ENCODE results near the gene ITGAX.

ITGAX gene

GRCh38 chr16:31380201-31380600 lies 25.2 kb downstream of the ITGAX start:
- no peak overlapping the region for H3K27ac ChIP-seq
- no peaks in the 10 kb centered on the region for H3K36me3 ChIP-seq (ENCODE audit: insufficient read depth, low read length)
- no peak overlapping the region for H3K9ac ChIP-seq (ENCODE audit: insufficient read length)
- H3K4me3 ChIP-seq = no peak overlapping the region
- TF ChIP-seq POLR2AphosphoS5 (IDR thresholded peaks at IDR 0.05; ENCODE audit: borderline replicate concordance, low read depth, low read length) (no peak), FOXP2 (optimal IDR thresholded peaks at IDR 0.05; ENCODE audit: control extremely low read depth, extremely low read length, insufficient read depth) (no peak), EZH2 (IDR thresholded peaks at IDR 0.05) (no peak)
- no peaks in the 10 kb centered on the region for H3K9me3 ChIP-seq (ENCODE audit: low read depth, low read length)
- no peak for DNase-seq (ENCODE audit: low read depth, low spot score)

DNA sequence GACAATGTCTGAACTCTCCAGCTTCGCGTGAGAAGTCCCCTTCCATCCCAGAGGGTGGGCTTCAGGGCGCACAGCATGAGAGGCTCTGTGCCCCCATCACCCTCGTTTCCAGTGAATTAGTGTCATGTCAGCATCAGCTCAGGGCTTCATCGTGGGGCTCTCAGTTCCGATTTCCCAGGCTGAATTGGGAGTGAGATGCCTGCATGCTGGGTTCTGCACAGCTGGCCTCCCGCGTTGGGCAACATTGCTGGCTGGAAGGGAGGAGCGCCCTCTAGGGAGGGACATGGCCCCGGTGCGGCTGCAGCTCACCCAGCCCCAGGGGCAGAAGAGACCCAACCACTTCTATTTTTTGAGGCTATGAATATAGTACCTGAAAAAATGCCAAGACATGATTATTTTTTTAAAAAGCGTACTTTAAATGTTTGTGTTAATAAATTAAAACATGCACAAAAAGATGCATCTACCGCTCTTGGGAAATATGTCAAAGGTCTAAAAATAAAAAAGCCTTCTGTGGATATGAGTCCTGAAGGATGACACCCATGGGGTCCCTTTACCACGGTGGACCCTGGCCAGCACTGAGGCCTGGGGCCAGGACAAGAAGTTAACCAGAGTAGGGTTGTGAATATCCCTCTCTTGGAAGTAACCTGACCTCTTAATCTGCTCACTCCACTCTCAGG lies 27.6 kb downstream of the ITGAX start:
- TF ChIP-seq FOXP2 (optimal IDR thresholded peaks at IDR 0.05; ENCODE audit: control extremely low read depth, extremely low read length, insufficient read depth) = no peak
- TF ChIP-seq EZH2 (IDR thresholded peaks at IDR 0.05) = no peak
- no peak for TF ChIP-seq POLR2AphosphoS5 (IDR thresholded peaks at IDR 0.05; ENCODE audit: borderline replicate concordance, low read depth, low read length)
- DNase-seq (ENCODE audit: low read depth, low spot score) = peak; percentile 14

DNA sequence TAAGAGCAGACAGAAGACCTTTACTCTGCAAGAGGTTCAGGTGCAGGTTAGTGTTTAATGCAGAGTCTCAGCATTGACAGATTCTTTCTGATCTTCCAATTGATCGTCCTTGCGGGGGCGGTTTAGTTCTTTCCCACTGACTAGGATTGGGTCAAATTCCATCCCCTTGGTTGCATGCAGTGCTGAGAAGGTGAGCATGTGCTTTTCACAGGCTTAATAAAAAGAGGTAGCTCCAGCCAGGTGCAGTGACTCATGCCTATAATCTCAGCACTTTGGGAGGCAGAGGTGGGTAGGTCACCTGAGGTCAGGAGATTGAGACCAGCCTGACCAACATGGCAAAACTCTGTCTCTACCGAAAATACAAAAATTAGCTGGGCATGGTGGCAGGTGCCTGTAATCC lies 30.7 kb downstream of the ITGAX start:
- no peak for DNase-seq (ENCODE audit: low read depth, low spot score)
- no peak overlapping the region for H3K4me3 ChIP-seq
- no peak overlapping the region for H3K27ac ChIP-seq
- no peaks in the 10 kb centered on the region for H3K9me3 ChIP-seq (ENCODE audit: low read depth, low read length)
- H3K9ac ChIP-seq (ENCODE audit: insufficient read length) = no peak overlapping the region
- TF ChIP-seq POLR2AphosphoS5 (IDR thresholded peaks at IDR 0.05; ENCODE audit: borderline replicate concordance, low read depth, low read length) = no peak
- no peak for TF ChIP-seq FOXP2 (optimal IDR thresholded peaks at IDR 0.05; ENCODE audit: control extremely low read depth, extremely low read length, insufficient read depth)
- no peak for TF ChIP-seq EZH2 (IDR thresholded peaks at IDR 0.05)
- H3K36me3 ChIP-seq (ENCODE audit: insufficient read depth, low read length) = no peaks in the 10 kb centered on the region

More for the DNA sequence above, 27.6 kb downstream of the ITGAX start:
- H3K36me3 ChIP-seq (ENCODE audit: insufficient read depth, low read length) = no peaks in the 10 kb centered on the region
- H3K9me3 ChIP-seq (ENCODE audit: low read depth, low read length) = no peaks in the 10 kb centered on the region
- no peak overlapping the region for H3K9ac ChIP-seq (ENCODE audit: insufficient read length)
- no peak overlapping the region for H3K27ac ChIP-seq
- no peak overlapping the region for H3K4me3 ChIP-seq

GRCh38 chr16:31386157-31386984 lies 31.4 kb downstream of the ITGAX start:
- Histone ChIP-seq H3K4me3 (no peak overlapping the region), H3K27ac (no peak overlapping the region), H3K9ac (ENCODE audit: insufficient read length) (no peak overlapping the region), H3K9me3 (ENCODE audit: low read depth, low read length) (no peaks in the 10 kb centered on the region), H3K36me3 (ENCODE audit: insufficient read depth, low read length) (no peaks in the 10 kb centered on the region)
- DNase-seq (ENCODE audit: low read depth, low spot score) = no peak
- no peak for TF ChIP-seq POLR2AphosphoS5 (IDR thresholded peaks at IDR 0.05; ENCODE audit: borderline replicate concordance, low read depth, low read length)
- no peak for TF ChIP-seq FOXP2 (optimal IDR thresholded peaks at IDR 0.05; ENCODE audit: control extremely low read depth, extremely low read length, insufficient read depth)
- no peak for TF ChIP-seq EZH2 (IDR thresholded peaks at IDR 0.05)

- TF ChIP-seq EZH2 (IDR thresholded peaks at IDR 0.05) = no peak
- no peak for TF ChIP-seq FOXP2 (optimal IDR thresholded peaks at IDR 0.05; ENCODE audit: control extremely low read depth, extremely low read length, insufficient read depth)
- no peak for TF ChIP-seq POLR2AphosphoS5 (IDR thresholded peaks at IDR 0.05; ENCODE audit: borderline replicate concordance, low read depth, low read length)
- no peak for DNase-seq (ENCODE audit: low read depth, low spot score)
Observed at GRCh38 chr16:31388535-31388934, 33.6 kb downstream of the ITGAX start.

DNA sequence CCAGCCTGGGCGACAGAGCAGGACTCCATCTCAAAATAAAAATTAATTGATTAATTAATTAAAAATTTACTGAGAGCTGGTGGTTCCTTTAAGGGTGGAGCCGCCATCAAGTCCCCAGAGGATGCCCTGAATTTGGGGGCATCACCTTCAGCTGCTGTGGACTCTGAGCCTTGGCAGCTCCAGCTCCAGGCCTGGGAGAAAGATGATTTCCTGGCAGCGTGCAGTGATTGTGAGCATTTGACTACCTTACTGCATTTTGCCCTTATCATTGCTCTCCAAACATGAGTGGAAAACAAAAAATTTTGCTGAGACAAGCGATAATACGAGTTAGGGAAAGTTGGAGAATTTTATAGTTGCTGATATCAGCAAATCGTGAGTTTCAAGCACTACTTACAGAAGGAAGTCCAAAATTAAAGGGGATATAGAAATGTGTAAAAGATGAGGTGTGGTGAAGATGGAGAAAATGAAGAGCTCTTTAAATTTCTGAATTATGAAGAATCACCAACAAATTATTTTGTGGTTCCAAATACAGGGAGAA lies 35.6 kb downstream of the ITGAX start:
- no peaks in the 10 kb centered on the region for H3K9me3 ChIP-seq (ENCODE audit: low read depth, low read length)
- peak overlapping the region; percentile 25 for H3K9ac ChIP-seq (ENCODE audit: insufficient read length)
- peak overlapping the region; percentile 65 for H3K4me3 ChIP-seq
- H3K36me3 ChIP-seq (ENCODE audit: insufficient read depth, low read length) = no peaks in the 10 kb centered on the region
- peak overlapping the region; percentile 86 for H3K27ac ChIP-seq
- no peak for TF ChIP-seq FOXP2 (optimal IDR thresholded peaks at IDR 0.05; ENCODE audit: control extremely low read depth, extremely low read length, insufficient read depth)
- no peak for TF ChIP-seq POLR2AphosphoS5 (IDR thresholded peaks at IDR 0.05; ENCODE audit: borderline replicate concordance, low read depth, low read length)
- TF ChIP-seq EZH2 (IDR thresholded peaks at IDR 0.05) = no peak
- peak; percentile 57 for DNase-seq (ENCODE audit: low read depth, low spot score)

More at GRCh38 chr16:31388535-31388934, 33.6 kb downstream of the ITGAX start:
- Histone ChIP-seq H3K4me3 (no peak overlapping the region), H3K9ac (ENCODE audit: insufficient read length) (no peak overlapping the region), H3K9me3 (ENCODE audit: low read depth, low read length) (no peaks in the 10 kb centered on the region), H3K36me3 (ENCODE audit: insufficient read depth, low read length) (no peaks in the 10 kb centered on the region), H3K27ac (no peak overlapping the region)

DNA sequence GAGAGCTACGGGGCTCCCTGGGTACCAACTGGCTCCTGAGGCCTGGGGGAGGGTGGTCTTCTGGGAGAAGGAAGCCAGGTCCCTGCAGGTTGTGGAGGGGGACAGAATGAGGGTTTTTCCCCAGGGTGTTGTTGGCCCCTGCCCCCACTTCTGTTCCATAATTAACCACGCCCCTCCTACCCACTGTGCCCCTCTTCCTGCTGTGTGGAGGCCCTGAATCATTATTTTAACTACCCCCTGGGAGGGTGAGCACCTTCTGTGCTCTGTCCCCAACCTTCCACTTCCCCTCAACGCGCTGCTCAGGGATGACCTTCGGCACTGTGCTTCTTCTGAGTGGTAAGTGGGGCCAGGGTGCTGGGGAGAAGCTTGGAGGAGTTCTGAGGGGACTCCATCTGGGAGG lies 38.1 kb downstream of the ITGAX start, which contains the start of gene ITGAD:
Gene ITGAD, plus strand, starts transcription at position 280 of the 400 bp plus-strand sequence. Its CDS starts 26 bp downstream, at position 306.
- no peaks in the 10 kb centered on the region for H3K9me3 ChIP-seq (ENCODE audit: low read depth, low read length)
- no peak within 1 kb of the TSS for H3K9ac ChIP-seq (ENCODE audit: insufficient read length)
- H3K27ac ChIP-seq = no peak within 1 kb of the TSS
- H3K4me3 ChIP-seq = no peak within 1 kb of the TSS
- H3K36me3 ChIP-seq (ENCODE audit: insufficient read depth, low read length) = no peaks in the 10 kb centered on the region
- TF ChIP-seq EZH2 (IDR thresholded peaks at IDR 0.05) (no peak), FOXP2 (optimal IDR thresholded peaks at IDR 0.05; ENCODE audit: control extremely low read depth, extremely low read length, insufficient read depth) (no peak), POLR2AphosphoS5 (IDR thresholded peaks at IDR 0.05; ENCODE audit: borderline replicate concordance, low read depth, low read length) (no peak)
- DNase-seq (ENCODE audit: low read depth, low spot score) = no peak

- no peak overlapping the region for H3K9ac ChIP-seq (ENCODE audit: insufficient read length)
- TF ChIP-seq EZH2 (IDR thresholded peaks at IDR 0.05) (no peak), FOXP2 (optimal IDR thresholded peaks at IDR 0.05; ENCODE audit: control extremely low read depth, extremely low read length, insufficient read depth) (no peak), POLR2AphosphoS5 (IDR thresholded peaks at IDR 0.05; ENCODE audit: borderline replicate concordance, low read depth, low read length) (no peak)
- H3K9me3 ChIP-seq (ENCODE audit: low read depth, low read length) = no peaks in the 10 kb centered on the region
- no peak overlapping the region for H3K4me3 ChIP-seq
- no peak for DNase-seq (ENCODE audit: low read depth, low spot score)
- no peak overlapping the region for H3K27ac ChIP-seq
- H3K36me3 ChIP-seq (ENCODE audit: insufficient read depth, low read length) = no peaks in the 10 kb centered on the region
Observed at GRCh38 chr16:31395647-31396046, 40.7 kb downstream of the ITGAX start.

Measured in SK-N-MC (cell line).